SKM-1 treated with dmso at 0.1 percent for 144 hours (cell line): ENCODE data around the gene C1GALT1C1L.
"Not testable (repeated sequence)": the region's sequence is repeated elsewhere in the genome, so short reads cannot be mapped to it uniquely, and the experiment has no call there.

ENCODE experiments used
- DNase-seq: peaks from one replicate; lab custom pipeline; 2025; ENCODE audit not compliant: unreplicated experiment; lab: John Stamatoyannopoulos, UW

The C1GALT1C1L gene

GRCh38 chr2:43676322-43677050 is at the start of gene C1GALT1C1L:
TSS of gene C1GALT1C1L (minus strand) at chr2:43676429. CDS start at chr2:43676322, 107 bp downstream.
- no peak for DNase-seq

- no peak for DNase-seq
Observed at GRCh38 chr2:43725711-43726246, 49.5 kb upstream of the C1GALT1C1L start.

GRCh38 chr2:43724728-43725526 is 48.7 kb upstream of the C1GALT1C1L start:
- DNase-seq = no peak

GRCh38 chr2:43718530-43719124 is 42.4 kb upstream of the C1GALT1C1L start:
- no peak for DNase-seq

- DNase-seq = no peak
Observed at GRCh38 chr2:43717322-43717721, 41.1 kb upstream of the C1GALT1C1L start.

GRCh38 chr2:43715300-43716098 is 39.3 kb upstream of the C1GALT1C1L start:
- DNase-seq = no peak

GRCh38 chr2:43714164-43714563 is 37.9 kb upstream of the C1GALT1C1L start:
- no peak for DNase-seq

GRCh38 chr2:43710866-43711265 is 34.6 kb upstream of the C1GALT1C1L start:
- no peak for DNase-seq

GRCh38 chr2:43708891-43709290 is 32.7 kb upstream of the C1GALT1C1L start:
- no peak for DNase-seq

GRCh38 chr2:43708178-43708577 is 31.9 kb upstream of the C1GALT1C1L start:
- DNase-seq = no peak

GRCh38 chr2:43707255-43708015 is 31.2 kb upstream of the C1GALT1C1L start:
- no peak for DNase-seq

GRCh38 chr2:43701111-43701510 is 24.9 kb upstream of the C1GALT1C1L start:
- DNase-seq = peak; percentile 30

GRCh38 chr2:43699761-43700160 is 23.5 kb upstream of the C1GALT1C1L start:
- no peak for DNase-seq

GRCh38 chr2:43698140-43698539 is 21.9 kb upstream of the C1GALT1C1L start:
- DNase-seq = not testable (repeated sequence)

GRCh38 chr2:43692428-43692994 is 16.3 kb upstream of the C1GALT1C1L start:
- DNase-seq = no peak

GRCh38 chr2:43689999-43690398 is 13.8 kb upstream of the C1GALT1C1L start:
- no peak for DNase-seq

GRCh38 chr2:43685357-43685756 is 9.1 kb upstream of the C1GALT1C1L start:
- DNase-seq = no peak

- DNase-seq = not testable (repeated sequence)
Observed at GRCh38 chr2:43677783-43678182, 1.6 kb upstream of the C1GALT1C1L start.

GRCh38 chr2:43675646-43676321 is 445 bp downstream of the C1GALT1C1L start:
- no peak for DNase-seq
